Measurements from ENCODE around the gene CNTNAP5. TPM values are rescaled to one million over a fixed set of nuclear protein-coding genes. Genes with fewer than 3 reads are reported as not detected.

CNTNAP5 gene
- total and polyA plus RNA-seq, 2 of the 13 experiments (the other 11 are each of a cell fraction or from before 2014, with no cell fraction given) = not detected

DNA sequence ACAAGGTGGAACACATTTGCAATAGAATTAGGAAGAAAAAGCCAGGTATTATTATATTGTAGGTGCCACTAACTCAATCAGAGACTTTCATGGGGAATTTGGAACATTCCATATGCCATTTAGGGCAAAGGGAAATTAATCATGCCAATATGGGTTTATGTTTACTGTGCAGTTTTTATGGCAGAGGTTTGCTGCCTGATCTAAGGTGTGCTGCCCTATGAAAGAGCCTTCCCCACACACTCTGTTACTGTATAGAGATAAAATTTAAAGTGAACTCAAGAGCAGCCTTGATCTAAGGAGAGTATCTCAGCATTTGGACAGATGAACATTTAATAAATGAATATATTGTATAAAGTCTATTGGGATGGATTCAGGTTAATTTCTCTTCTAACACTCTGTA, 771.6 kb downstream of the CNTNAP5 start (continued):
- TF ChIP-seq, protein P1, sequence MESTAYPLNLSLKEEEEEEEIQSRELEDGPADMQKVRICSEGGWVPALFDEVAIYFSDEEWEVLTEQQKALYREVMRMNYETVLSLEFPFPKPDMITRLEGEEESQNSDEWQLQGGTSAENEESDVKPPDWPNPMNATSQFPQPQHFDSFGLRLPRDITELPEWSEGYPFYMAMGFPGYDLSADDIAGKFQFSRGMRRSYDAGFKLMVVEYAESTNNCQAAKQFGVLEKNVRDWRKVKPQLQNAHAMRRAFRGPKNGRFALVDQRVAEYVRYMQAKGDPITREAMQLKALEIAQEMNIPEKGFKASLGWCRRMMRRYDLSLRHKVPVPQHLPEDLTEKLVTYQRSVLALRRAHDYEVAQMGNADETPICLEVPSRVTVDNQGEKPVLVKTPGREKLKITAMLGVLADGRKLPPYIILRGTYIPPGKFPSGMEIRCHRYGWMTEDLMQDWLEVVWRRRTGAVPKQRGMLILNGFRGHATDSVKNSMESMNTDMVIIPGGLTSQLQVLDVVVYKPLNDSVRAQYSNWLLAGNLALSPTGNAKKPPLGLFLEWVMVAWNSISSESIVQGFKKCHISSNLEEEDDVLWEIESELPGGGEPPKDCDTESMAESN (CRISPR knock-in tag; conservative IDR thresholded peaks at IDR 0.05) = no peak

DNA sequence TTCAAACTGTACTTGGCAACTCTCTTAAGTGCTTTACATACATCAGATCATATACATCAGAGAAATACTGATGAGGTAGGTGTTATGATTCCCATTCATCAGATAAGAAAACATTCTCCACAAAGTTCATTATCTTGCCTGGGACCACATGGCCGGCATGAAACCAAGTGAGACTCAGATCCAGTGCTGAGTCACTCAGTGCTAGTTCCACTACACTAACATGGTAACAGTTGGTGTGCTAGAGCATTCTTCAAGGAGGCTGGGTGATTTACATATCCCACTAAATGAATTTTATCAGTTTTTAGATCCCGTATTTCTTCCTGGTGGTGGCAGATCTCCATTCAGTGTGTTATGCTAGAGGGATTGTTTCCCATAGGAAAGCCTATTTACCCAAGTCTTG, 772.0 kb downstream of the CNTNAP5 start:
- in situ Hi-C loops (cut with HindIII; ENCODE audit: extremely low pct_ligation_motif_present, low pct_unique_long_range_greater_than_20kb) = no loop called here
- CTCF ChIA-PET (ENCODE audit: low intra/inter-chr PET ratio, low total read pairs) = no interaction called here
- FAIRE-seq = no peak
- no peak for TF ChIP-seq ZNF292 (CRISPR knock-in tag; IDR thresholded peaks at IDR 0.05; ENCODE audit: borderline replicate concordance, low read depth)
- no peak for TF ChIP-seq ZNF782 (CRISPR knock-in tag; IDR thresholded peaks at IDR 0.05; ENCODE audit: borderline replicate concordance)
- TF ChIP-seq MAZ (IDR thresholded peaks at IDR 0.05; ENCODE audit: borderline replicate concordance, low read depth, low read length) = no peak
- no peak for TF ChIP-seq MAZ (CRISPR knock-in tag; IDR thresholded peaks at IDR 0.05; ENCODE audit: low read depth)
- TF ChIP-seq, protein P2, sequence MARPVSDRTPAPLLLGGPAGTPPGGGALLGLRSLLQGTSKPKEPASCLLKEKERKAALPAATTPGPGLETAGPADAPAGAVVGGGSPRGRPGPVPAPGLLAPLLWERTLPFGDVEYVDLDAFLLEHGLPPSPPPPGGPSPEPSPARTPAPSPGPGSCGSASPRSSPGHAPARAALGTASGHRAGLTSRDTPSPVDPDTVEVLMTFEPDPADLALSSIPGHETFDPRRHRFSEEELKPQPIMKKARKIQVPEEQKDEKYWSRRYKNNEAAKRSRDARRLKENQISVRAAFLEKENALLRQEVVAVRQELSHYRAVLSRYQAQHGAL (CRISPR knock-in tag; IDR thresholded peaks at IDR 0.05; ENCODE audit: not compliant biosample characterization) = no peak
- TF ChIP-seq, protein P3, sequence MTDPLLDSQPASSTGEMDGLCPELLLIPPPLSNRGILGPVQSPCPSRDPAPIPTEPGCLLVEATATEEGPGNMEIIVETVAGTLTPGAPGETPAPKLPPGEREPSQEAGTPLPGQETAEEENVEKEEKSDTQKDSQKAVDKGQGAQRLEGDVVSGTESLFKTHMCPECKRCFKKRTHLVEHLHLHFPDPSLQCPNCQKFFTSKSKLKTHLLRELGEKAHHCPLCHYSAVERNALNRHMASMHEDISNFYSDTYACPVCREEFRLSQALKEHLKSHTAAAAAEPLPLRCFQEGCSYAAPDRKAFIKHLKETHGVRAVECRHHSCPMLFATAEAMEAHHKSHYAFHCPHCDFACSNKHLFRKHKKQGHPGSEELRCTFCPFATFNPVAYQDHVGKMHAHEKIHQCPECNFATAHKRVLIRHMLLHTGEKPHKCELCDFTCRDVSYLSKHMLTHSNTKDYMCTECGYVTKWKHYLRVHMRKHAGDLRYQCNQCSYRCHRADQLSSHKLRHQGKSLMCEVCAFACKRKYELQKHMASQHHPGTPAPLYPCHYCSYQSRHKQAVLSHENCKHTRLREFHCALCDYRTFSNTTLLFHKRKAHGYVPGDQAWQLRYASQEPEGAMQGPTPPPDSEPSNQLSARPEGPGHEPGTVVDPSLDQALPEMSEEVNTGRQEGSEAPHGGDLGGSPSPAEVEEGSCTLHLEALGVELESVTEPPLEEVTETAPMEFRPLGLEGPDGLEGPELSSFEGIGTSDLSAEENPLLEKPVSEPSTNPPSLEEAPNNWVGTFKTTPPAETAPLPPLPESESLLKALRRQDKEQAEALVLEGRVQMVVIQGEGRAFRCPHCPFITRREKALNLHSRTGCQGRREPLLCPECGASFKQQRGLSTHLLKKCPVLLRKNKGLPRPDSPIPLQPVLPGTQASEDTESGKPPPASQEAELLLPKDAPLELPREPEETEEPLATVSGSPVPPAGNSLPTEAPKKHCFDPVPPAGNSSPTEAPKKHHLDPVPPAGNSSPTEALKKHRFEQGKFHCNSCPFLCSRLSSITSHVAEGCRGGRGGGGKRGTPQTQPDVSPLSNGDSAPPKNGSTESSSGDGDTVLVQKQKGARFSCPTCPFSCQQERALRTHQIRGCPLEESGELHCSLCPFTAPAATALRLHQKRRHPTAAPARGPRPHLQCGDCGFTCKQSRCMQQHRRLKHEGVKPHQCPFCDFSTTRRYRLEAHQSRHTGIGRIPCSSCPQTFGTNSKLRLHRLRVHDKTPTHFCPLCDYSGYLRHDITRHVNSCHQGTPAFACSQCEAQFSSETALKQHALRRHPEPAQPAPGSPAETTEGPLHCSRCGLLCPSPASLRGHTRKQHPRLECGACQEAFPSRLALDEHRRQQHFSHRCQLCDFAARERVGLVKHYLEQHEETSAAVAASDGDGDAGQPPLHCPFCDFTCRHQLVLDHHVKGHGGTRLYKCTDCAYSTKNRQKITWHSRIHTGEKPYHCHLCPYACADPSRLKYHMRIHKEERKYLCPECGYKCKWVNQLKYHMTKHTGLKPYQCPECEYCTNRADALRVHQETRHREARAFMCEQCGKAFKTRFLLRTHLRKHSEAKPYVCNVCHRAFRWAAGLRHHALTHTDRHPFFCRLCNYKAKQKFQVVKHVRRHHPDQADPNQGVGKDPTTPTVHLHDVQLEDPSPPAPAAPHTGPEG (CRISPR knock-in tag; IDR thresholded peaks at IDR 0.05) = no peak
- TF ChIP-seq, protein P4, sequence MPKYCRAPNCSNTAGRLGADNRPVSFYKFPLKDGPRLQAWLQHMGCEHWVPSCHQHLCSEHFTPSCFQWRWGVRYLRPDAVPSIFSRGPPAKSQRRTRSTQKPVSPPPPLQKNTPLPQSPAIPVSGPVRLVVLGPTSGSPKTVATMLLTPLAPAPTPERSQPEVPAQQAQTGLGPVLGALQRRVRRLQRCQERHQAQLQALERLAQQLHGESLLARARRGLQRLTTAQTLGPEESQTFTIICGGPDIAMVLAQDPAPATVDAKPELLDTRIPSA (CRISPR knock-in tag; IDR thresholded peaks at IDR 0.05; ENCODE audit: borderline replicate concordance) = no peak
- TF ChIP-seq, protein P5, sequence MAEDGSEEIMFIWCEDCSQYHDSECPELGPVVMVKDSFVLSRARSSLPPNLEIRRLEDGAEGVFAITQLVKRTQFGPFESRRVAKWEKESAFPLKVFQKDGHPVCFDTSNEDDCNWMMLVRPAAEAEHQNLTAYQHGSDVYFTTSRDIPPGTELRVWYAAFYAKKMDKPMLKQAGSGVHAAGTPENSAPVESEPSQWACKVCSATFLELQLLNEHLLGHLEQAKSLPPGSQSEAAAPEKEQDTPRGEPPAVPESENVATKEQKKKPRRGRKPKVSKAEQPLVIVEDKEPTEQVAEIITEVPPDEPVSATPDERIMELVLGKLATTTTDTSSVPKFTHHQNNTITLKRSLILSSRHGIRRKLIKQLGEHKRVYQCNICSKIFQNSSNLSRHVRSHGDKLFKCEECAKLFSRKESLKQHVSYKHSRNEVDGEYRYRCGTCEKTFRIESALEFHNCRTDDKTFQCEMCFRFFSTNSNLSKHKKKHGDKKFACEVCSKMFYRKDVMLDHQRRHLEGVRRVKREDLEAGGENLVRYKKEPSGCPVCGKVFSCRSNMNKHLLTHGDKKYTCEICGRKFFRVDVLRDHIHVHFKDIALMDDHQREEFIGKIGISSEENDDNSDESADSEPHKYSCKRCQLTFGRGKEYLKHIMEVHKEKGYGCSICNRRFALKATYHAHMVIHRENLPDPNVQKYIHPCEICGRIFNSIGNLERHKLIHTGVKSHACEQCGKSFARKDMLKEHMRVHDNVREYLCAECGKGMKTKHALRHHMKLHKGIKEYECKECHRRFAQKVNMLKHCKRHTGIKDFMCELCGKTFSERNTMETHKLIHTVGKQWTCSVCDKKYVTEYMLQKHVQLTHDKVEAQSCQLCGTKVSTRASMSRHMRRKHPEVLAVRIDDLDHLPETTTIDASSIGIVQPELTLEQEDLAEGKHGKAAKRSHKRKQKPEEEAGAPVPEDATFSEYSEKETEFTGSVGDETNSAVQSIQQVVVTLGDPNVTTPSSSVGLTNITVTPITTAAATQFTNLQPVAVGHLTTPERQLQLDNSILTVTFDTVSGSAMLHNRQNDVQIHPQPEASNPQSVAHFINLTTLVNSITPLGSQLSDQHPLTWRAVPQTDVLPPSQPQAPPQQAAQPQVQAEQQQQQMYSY (CRISPR knock-in tag; IDR thresholded peaks at IDR 0.05) = no peak

More for the DNA sequence above, 772.0 kb downstream of the CNTNAP5 start:
- Histone ChIP-seq H3K9ac (ENCODE audit: insufficient read depth, low read depth, low read length) (no peak overlapping the region), H3K4me1 (ENCODE audit: insufficient read depth, low read length) (no peaks in the 10 kb centered on the region), H4K20me1 (ENCODE audit: insufficient read depth, low read length) (no peaks in the 10 kb centered on the region), H3K9me3 (ENCODE audit: low read length) (no peaks in the 10 kb centered on the region), H2AFZ (ENCODE audit: low read length) (no peak overlapping the region), H3K27ac (ENCODE audit: extremely low read length, insufficient read depth, low read length) (no peak overlapping the region), H3K27me3 (ENCODE audit: control insufficient read depth in 1 of 2, insufficient read depth in 2 of 2, low read length in 2 of 2) (no peaks in the 10 kb centered on the region), H3K4me2 (ENCODE audit: low read depth, low read length) (no peak overlapping the region), H3K4me3 (replicated peaks in 1 of 3; ENCODE audit: insufficient read depth in 1 of 3, low read depth in 2 of 3, low read length in 3 of 3) (no peak overlapping the region), H3K36me3 (replicated peaks in 1 of 2; ENCODE audit: control insufficient read depth in 1 of 2, insufficient read depth in 2 of 2, low read length in 2 of 2) (no peaks in the 10 kb centered on the region), H3K79me2 (ENCODE audit: insufficient read depth, low read length) (no peaks in the 10 kb centered on the region)
- no peak for DNase-seq (ENCODE audit: low spot score)
- BruUV-seq (replicated peaks) = no TSS peak
- 0% methylated on average over 2 of the region's 2 CpGs for WGBS (ENCODE audit: low lambda C conversion rate)
- no peak for ATAC-seq
- POLR2A ChIA-PET = no interaction called here
- intact Hi-C loops (cut with micrococcal nuclease; ENCODE audit: unreplicated experiment) = no loop called here
